Natural killer cell (primary cell): ENCODE data around the gene UNC13C. TPM values are rescaled to one million over a fixed set of nuclear protein-coding genes. Genes with fewer than 3 reads are reported as not detected.

Experiments
- ATAC-seq, 3 donors: fragments of 150-1000 bp in 2 of 3; fragments of 200-7000 bp in 1 of 3; cut with Tn5 transposase; 1 replicate in 1 of 3; 2 replicates in 2 of 3; pipeline ENCODE4 v1.10.0; 2021; ENCODE audit warnings: mild to moderate bottlenecking in 2 of 3, moderate library complexity in 2 of 3
- DNase-seq, 2 donors: peaks; one replicate each; pipeline versions ENCODE4 v3.0.0 to v3.0.0-alpha.2; 2013 to 2021; ENCODE audit warnings: mixed read lengths in 1 of 2
- H3K27ac ChIP-seq: one replicate; pipeline ENCODE4 v1.5.1; 2013; ENCODE audit warnings: mild to moderate bottlenecking, low read length
- H3K27me3 ChIP-seq: one replicate; pipeline ENCODE4 v1.6.1; 2013; ENCODE audit warnings: low read length; ENCODE audit not compliant: control insufficient read depth, insufficient read depth
- H3K36me3 ChIP-seq: one replicate; pipeline ENCODE4 v1.6.1; 2013; ENCODE audit warnings: low read length; ENCODE audit not compliant: control insufficient read depth, insufficient read depth
- H3K4me1 ChIP-seq: one replicate; pipeline ENCODE4 v1.6.1; 2013; ENCODE audit warnings: low read length; ENCODE audit not compliant: control insufficient read depth, insufficient read depth
- H3K4me3 ChIP-seq: one replicate; pipeline ENCODE4 v1.5.1; 2013; ENCODE audit warnings: low read length
- H3K9me3 ChIP-seq: one replicate; pipeline ENCODE4 v1.6.1; 2013; ENCODE audit warnings: low read length; ENCODE audit not compliant: control insufficient read depth, insufficient read depth
- H3K27ac Mint-ChIP-seq, 2 donors: one replicate each; pipeline ENCODE4 v1.8.0; 2022; ENCODE audit warnings: mild to moderate bottlenecking in 2 of 2, mixed read lengths in 2 of 2, moderate library complexity in 1 of 2
- H3K27me3 Mint-ChIP-seq, 2 donors: one replicate each; pipeline ENCODE4 v1.8.0; 2022; ENCODE audit warnings: low read depth in 2 of 2, mixed read lengths in 2 of 2
- H3K36me3 Mint-ChIP-seq: one replicate; pipeline ENCODE4 v1.8.0; 2022; ENCODE audit warnings: mixed read lengths
- H3K4me1 Mint-ChIP-seq, 2 donors: one replicate each; pipeline ENCODE4 v1.8.0; 2022; ENCODE audit warnings: mixed read lengths in 2 of 2
- H3K4me3 Mint-ChIP-seq: one replicate; pipeline ENCODE4 v1.8.0; 2022; ENCODE audit warnings: mild to moderate bottlenecking, moderate library complexity, mixed read lengths
- H3K9me3 Mint-ChIP-seq, 2 donors: one replicate each; pipeline ENCODE4 v1.8.0; 2022; ENCODE audit warnings: mixed read lengths in 2 of 2
- WGBS: methylation state at CpG from one replicate; pipeline ENCODE4 v1.1.7; 2013; ENCODE audit warnings: missing lambda C conversion rate; ENCODE audit not compliant: insufficient coverage; 5-methylcytosine and 5-hydroxymethylcytosine counted together
- intact Hi-C: fragments of 100-400 bp; cut with micrococcal nuclease; formaldehyde crosslinking; loops from one replicate; pipeline ENCODE4 v1.14.2; 2022
- total RNA-seq, 4 donors: library from RNA; stranded (reverse); fragments of 120-200 nt in 1 of 4; gene quantifications; one replicate each; pipeline versions ENCODE4 v1.2.3 to v1.2.4, GENCODE V29; 2013 to 2022
- TF ChIP-seq, protein P1 (sequence below): fragments of 200-600 bp; IDR thresholded peaks from one replicate; pipeline ENCODE4 v1.8.0; 2022; ENCODE audit warnings: antibody characterized with exemption

Gene UNC13C
- total RNA-seq, 3 donors from 2014 or later (not counting 1 experiment from before 2014, with no cell fraction given), result not detected

DNA sequence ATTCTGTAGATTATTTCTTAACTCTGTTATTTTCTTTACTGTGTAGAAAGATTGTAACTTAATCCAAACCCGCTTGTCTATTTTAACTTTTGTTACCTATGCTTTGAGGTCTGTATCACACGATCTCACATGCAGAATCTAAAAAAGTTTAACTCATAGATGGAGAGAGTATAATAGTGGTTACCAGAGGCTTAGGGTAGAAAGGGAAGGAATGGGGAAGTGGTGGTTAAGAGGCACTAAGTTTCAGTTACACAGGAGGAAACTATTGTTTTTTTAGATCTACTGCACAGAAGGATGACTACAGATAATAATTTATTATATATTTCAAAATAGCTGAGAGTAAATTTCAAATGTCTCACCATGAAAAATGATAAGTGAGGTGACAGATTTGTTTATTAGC lies 703.3 kb downstream of the UNC13C start:
- DNase-seq, result no peak
- H3K4me1 Mint-ChIP-seq, result no peaks in the 10 kb centered on the region
- Histone ChIP-seq H3K4me3 (no peak overlapping the region), H3K4me1 (no peaks in the 10 kb centered on the region), H3K27me3 (no peaks in the 10 kb centered on the region), H3K9me3 (no peaks in the 10 kb centered on the region), H3K36me3 (no peaks in the 10 kb centered on the region), H3K27ac (no peak overlapping the region)
- ATAC-seq, result no peak
- 0% methylated on average over 1 of the region's 2 CpGs for WGBS
- no peak overlapping the region for H3K27ac Mint-ChIP-seq
- peaks cover 0 to 5% of the 10 kb centered on the region in 2 donors for H3K9me3 Mint-ChIP-seq
- H3K4me3 Mint-ChIP-seq, result no peak overlapping the region
- H3K27me3 Mint-ChIP-seq, result no peaks in the 10 kb centered on the region
- H3K36me3 Mint-ChIP-seq, result no peaks in the 10 kb centered on the region
- TF ChIP-seq, protein P1, sequence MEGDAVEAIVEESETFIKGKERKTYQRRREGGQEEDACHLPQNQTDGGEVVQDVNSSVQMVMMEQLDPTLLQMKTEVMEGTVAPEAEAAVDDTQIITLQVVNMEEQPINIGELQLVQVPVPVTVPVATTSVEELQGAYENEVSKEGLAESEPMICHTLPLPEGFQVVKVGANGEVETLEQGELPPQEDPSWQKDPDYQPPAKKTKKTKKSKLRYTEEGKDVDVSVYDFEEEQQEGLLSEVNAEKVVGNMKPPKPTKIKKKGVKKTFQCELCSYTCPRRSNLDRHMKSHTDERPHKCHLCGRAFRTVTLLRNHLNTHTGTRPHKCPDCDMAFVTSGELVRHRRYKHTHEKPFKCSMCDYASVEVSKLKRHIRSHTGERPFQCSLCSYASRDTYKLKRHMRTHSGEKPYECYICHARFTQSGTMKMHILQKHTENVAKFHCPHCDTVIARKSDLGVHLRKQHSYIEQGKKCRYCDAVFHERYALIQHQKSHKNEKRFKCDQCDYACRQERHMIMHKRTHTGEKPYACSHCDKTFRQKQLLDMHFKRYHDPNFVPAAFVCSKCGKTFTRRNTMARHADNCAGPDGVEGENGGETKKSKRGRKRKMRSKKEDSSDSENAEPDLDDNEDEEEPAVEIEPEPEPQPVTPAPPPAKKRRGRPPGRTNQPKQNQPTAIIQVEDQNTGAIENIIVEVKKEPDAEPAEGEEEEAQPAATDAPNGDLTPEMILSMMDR, result no peak
- intact Hi-C loops, result no loop called here

Other genes with a start within 250 kb of the UNC13C start
- 1 to 10 TPM in 1 of 3 donors, not detected in 2; 1.6 TPM for gene WDR72, start 218.8 kb upstream of the UNC13C start, total RNA-seq